ENCODE results near the gene TF.

The TF gene

DNA sequence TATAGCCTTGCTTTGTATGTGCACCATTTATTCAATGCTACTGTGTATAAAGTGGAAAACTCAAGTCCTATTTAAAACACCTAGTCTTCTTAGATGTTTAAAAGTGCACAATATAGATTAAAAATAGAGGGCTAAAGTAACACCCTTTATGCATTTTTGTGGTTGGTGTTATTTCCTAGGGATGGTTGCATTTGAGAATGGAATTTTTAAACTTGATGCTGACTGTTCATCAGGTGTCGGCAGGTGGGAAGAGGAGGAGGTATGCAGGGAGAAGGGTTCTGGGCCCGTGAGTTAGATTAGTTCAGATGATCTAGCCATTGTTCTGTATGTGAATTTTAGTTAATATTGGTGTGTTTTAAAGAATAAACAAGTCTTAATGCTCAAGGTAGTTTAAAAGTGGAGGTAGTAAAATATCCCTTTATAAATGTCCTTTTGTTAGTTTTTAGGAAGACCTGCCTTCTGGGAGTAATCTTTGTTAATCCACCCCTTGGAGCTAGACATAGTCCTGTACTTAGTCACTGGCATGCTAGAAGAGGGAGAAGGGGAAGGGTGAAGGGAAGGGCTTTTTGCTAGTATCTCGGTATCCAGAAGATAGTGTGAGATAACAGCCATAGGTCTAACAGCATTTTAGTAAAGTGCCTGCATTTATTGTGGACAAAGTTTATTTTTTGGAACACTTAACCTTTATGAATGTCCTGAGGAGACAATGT lies 51.4 kb downstream of the TF start:
- DNase-seq (ENCODE audit: low read depth, low spot score): no peak
- CTCF ChIA-PET: interaction anchor here (0.6 kb wide), 1 partner anchor 17 kb away, joined by 3 read pairs; no protein-coding TSS in a partner anchor
- TF ChIP-seq, protein P1, sequence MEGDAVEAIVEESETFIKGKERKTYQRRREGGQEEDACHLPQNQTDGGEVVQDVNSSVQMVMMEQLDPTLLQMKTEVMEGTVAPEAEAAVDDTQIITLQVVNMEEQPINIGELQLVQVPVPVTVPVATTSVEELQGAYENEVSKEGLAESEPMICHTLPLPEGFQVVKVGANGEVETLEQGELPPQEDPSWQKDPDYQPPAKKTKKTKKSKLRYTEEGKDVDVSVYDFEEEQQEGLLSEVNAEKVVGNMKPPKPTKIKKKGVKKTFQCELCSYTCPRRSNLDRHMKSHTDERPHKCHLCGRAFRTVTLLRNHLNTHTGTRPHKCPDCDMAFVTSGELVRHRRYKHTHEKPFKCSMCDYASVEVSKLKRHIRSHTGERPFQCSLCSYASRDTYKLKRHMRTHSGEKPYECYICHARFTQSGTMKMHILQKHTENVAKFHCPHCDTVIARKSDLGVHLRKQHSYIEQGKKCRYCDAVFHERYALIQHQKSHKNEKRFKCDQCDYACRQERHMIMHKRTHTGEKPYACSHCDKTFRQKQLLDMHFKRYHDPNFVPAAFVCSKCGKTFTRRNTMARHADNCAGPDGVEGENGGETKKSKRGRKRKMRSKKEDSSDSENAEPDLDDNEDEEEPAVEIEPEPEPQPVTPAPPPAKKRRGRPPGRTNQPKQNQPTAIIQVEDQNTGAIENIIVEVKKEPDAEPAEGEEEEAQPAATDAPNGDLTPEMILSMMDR (IDR thresholded peaks at IDR 0.05; ENCODE audit: insufficient read depth, low read length, missing control alignments): no peak

DNA sequence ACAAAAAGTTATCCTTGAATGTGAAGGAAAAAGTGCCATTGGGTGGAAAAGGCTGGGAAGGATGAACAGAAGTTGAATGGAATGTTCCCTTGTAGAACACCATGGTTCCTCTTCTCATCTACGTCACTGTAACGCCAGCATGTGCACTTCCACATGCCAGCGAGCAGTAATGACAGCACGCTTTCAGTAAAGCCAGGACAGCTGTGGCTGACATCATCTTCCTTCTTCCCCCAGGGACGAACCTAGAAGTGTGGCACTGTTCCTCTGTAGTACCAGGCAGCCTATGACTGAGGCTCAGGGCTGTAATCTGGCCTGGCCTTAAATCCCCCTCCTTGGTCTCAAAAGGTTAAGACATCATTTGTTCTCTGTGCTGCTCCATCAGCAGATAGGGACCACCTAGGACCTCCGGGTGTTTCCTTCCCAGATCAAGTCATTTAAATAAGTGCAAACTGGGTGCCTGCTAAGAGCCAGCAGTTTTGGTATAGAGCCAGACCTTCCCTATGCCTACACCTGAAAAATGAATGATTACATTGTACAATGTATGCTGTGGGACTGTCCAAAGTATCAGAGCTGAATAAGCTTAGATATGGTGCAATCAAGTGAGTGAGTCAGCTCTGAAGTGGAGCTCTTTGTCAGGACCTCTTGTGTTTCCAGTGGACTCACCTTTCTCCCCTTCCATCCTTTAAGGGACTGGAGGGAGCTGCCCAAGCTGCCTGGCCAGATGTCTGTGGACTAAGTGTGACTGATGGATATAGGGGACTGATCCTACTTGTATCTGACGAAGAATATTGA lies 53.8 kb downstream of the TF start:
- ChIA-PET POLR2A (interaction anchor here (0.7 kb wide), 1 partner anchor 21 kb away, joined by 3 read pairs; no protein-coding TSS in a partner anchor), CTCF (no interaction called here)
- H3K4me3 ChIP-seq (ENCODE audit: low read depth, low read length): no peak overlapping the region
- TF ChIP-seq, protein P1 (IDR thresholded peaks at IDR 0.05; ENCODE audit: insufficient read depth, low read length, missing control alignments): no peak
- DNase-seq (ENCODE audit: low read depth, low spot score): no peak

More for the DNA sequence above, 51.4 kb downstream of the TF start:
- POLR2A ChIA-PET: no interaction called here
- no peak overlapping the region for H3K4me3 ChIP-seq (ENCODE audit: low read depth, low read length)

DNA sequence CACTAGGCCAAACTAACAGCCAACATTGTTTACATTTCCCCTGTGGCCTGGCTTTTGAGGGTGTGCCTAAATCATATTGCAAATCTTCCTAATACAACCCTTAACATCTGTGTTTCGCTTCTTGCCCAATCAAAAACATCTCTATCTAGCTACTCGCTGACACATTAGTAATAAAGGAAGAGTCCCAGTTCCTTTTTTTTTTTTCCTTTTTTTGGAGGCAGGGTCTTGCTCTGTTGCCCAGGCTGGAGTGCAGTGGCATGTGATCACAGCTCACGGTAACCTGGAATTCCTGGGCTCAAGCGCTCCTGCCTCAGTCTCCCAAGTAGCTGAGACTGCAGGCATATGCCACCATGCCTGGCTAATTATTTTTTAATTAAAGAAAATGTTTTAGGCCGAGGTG lies 57.3 kb downstream of the TF start:
- TF ChIP-seq, protein P1 (IDR thresholded peaks at IDR 0.05; ENCODE audit: insufficient read depth, low read length, missing control alignments): no peak
- CTCF ChIA-PET: interaction anchor here (1.8 kb wide), 1 partner anchor 15 kb away, joined by 5 read pairs; no protein-coding TSS in a partner anchor
- POLR2A ChIA-PET: no interaction called here
- no peak overlapping the region for H3K4me3 ChIP-seq (ENCODE audit: low read depth, low read length)
- DNase-seq (ENCODE audit: low read depth, low spot score): no peak

DNA sequence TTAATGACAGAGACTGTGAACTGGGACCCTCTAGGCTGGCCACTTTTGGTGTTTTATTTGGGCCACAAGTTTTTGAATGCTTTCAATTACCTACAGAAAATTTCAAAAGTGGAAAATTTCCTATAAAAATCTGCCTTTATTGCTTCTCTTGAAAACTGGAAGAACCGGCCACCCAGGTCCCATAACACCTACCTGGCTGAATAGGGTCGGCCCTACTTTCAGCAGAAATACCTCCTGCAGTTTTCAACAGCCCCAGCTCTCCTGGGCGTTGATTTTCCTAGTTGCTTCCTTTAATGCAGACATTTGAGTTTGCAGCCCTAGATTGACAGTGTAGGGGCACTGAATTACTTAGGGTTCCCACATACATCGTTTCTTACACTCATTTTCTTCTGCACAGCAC lies 58.7 kb downstream of the TF start:
- no peak for DNase-seq (ENCODE audit: low read depth, low spot score)
- CTCF ChIA-PET: interaction anchor here (5.4 kb wide), 1 partner anchor 12 kb away, joined by 39 read pairs; no protein-coding TSS in a partner anchor
- POLR2A ChIA-PET: no interaction called here
- no peak overlapping the region for H3K4me3 ChIP-seq (ENCODE audit: low read depth, low read length)
- TF ChIP-seq, protein P1 (IDR thresholded peaks at IDR 0.05; ENCODE audit: insufficient read depth, low read length, missing control alignments): no peak

DNA sequence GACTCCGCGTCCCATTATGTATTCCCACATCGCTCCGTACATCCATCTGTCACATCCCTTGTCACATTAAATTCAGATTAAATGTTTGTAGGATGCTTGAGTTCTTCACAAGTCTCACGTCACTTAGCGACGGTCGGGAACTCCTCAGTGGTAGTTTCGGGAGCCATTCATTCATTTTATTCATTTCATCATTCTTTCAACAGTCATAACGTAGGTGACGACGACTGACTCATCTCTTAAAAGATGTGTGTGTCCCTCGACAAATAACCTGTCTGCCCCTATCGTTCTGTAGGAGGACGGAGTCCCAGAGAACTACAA lies 59.1 kb downstream of the TF start:
- ChIA-PET POLR2A (no interaction called here), CTCF (interaction anchor here (5.4 kb wide), 1 partner anchor 12 kb away, joined by 39 read pairs; no protein-coding TSS in a partner anchor)
- DNase-seq (ENCODE audit: low read depth, low spot score): no peak
- H3K4me3 ChIP-seq (ENCODE audit: low read depth, low read length): peak overlapping the region; percentile 98
- TF ChIP-seq, protein P1 (IDR thresholded peaks at IDR 0.05; ENCODE audit: insufficient read depth, low read length, missing control alignments): no peak

Data from AG04449 (cell line).